ENCODE results near the gene KRT15.

The KRT15 gene

GRCh38 chr17:41540921-41541625 is 22.4 kb upstream of the KRT15 start:
- H3K27me3 ChIP-seq: no peaks in the 10 kb centered on the region
- no peak for DNase-seq
- H3K9me3 ChIP-seq: no peaks in the 10 kb centered on the region
- no peaks in the 10 kb centered on the region for H3K36me3 ChIP-seq
- no peak overlapping the region for H3K4me3 ChIP-seq (ENCODE audit: low read depth, low read length)
- H3K4me1 ChIP-seq: peaks cover 32% of the 10 kb centered on the region
- no peak for TF ChIP-seq CTCF (IDR thresholded peaks at IDR 0.05; ENCODE audit: low read depth, low read length)

GRCh38 chr17:41539979-41540701 is 21.4 kb upstream of the KRT15 start:
- Histone ChIP-seq H3K9me3 (no peaks in the 10 kb centered on the region), H3K27me3 (no peaks in the 10 kb centered on the region), H3K4me1 (peaks cover 39% of the 10 kb centered on the region), H3K4me3 (ENCODE audit: low read depth, low read length) (no peak overlapping the region), H3K36me3 (no peaks in the 10 kb centered on the region)
- TF ChIP-seq CTCF (IDR thresholded peaks at IDR 0.05; ENCODE audit: low read depth, low read length): no peak
- DNase-seq: no peak

GRCh38 chr17:41539071-41539492 is 20.4 kb upstream of the KRT15 start:
- no peak for DNase-seq
- H3K27me3 ChIP-seq: no peaks in the 10 kb centered on the region
- TF ChIP-seq CTCF (IDR thresholded peaks at IDR 0.05; ENCODE audit: low read depth, low read length): no peak

DNA sequence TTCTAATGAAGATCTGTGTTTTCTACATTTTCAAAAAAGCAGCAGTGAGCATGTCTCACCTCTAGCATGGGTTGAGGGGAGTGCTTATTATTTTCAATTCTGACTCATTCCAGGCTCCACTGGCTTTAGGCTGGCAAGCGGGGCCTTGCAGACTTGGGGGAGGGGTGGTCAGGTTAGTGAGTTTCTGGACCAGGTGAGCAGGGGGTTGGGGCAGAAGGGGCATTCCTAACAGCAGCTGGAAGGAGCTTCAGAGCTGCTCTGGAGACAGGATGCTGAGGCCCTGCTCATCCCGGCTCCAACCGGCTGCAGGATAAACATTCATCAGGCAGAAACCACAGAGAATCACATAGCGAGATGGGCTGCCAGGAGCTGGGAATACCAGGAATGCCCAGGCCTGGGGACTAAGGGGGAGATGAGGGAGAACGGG is 19.9 kb upstream of the KRT15 start:
- no peak for TF ChIP-seq CTCF (IDR thresholded peaks at IDR 0.05; ENCODE audit: low read depth, low read length)
- Histone ChIP-seq H3K36me3 (no peaks in the 10 kb centered on the region), H3K4me1 (peaks cover 36% of the 10 kb centered on the region), H3K9me3 (no peaks in the 10 kb centered on the region), H3K4me3 (ENCODE audit: low read depth, low read length) (no peak overlapping the region), H3K27me3 (no peaks in the 10 kb centered on the region)
- DNase-seq: no peak

More at GRCh38 chr17:41539071-41539492, 20.4 kb upstream of the KRT15 start:
- H3K4me3 ChIP-seq (ENCODE audit: low read depth, low read length): no peak overlapping the region
- no peaks in the 10 kb centered on the region for H3K9me3 ChIP-seq
- H3K36me3 ChIP-seq: no peaks in the 10 kb centered on the region
- peaks cover 36% of the 10 kb centered on the region for H3K4me1 ChIP-seq

DNA sequence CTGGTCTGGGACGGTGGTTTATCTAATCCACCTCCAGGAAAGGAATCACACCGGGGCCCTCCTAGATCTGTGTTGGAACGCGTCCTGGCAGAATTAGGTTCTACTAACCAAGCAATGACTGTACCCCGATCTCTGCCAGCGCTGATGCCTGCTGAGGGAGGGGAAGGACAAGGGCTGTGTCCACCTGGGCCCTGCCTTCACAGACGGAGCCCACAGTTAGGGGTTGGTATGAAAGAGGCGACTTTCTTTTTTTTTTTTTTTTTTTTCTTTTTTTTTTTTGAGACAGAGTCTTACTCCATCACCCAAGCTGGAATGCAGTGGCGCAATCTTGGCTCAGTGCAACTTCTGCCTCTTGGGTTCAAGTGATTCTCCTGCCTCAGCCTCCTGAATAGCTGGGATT is 19.3 kb upstream of the KRT15 start:
- Histone ChIP-seq H3K27me3 (no peaks in the 10 kb centered on the region), H3K4me1 (peaks cover 36% of the 10 kb centered on the region), H3K9me3 (no peaks in the 10 kb centered on the region), H3K4me3 (ENCODE audit: low read depth, low read length) (no peak overlapping the region), H3K36me3 (no peaks in the 10 kb centered on the region)
- no peak for TF ChIP-seq CTCF (IDR thresholded peaks at IDR 0.05; ENCODE audit: low read depth, low read length)
- no peak for DNase-seq

DNA sequence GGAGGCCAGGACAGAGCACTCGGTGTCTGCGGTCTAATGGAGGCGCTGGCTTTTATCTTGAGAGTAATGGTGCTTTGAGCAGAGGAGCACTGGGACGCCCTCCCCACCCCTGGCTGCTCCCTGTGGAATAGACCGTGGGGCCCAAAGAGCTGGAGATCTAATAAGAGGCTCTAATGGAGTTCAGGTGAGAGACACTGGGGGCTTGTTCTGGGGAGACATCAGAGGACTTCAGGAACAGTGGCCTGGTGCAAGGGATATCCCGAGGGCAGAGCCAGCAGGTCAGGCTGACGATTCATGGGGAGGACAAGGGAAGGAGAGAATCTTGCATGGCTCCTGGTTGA is 18.9 kb upstream of the KRT15 start:
- no peak for TF ChIP-seq CTCF (IDR thresholded peaks at IDR 0.05; ENCODE audit: low read depth, low read length)
- no peak overlapping the region for H3K4me3 ChIP-seq (ENCODE audit: low read depth, low read length)
- H3K4me1 ChIP-seq: peaks cover 36% of the 10 kb centered on the region

More for the DNA sequence above, 18.9 kb upstream of the KRT15 start:
- Histone ChIP-seq H3K9me3 (no peaks in the 10 kb centered on the region), H3K27me3 (no peaks in the 10 kb centered on the region), H3K36me3 (no peaks in the 10 kb centered on the region)
- no peak for DNase-seq

All from BE2C (cell line).